Smooth muscle cell (in vitro differentiated cells): ENCODE results near the gene ZNF507. TPM values are rescaled to one million over a fixed set of nuclear protein-coding genes. Genes with fewer than 3 reads are reported as not detected.

Source experiments
- DNase-seq: peaks from one replicate; lab custom pipeline; 2025; ENCODE audit not compliant: unreplicated experiment; lab: John Stamatoyannopoulos, UW
- H2AFZ ChIP-seq: fragments of 200-600 bp; sonication (generic); 2 replicates; pipeline ENCODE4 v1.6.0; 2016; ENCODE audit warnings: antibody characterized with exemption, low read depth, mild to moderate bottlenecking
- H3F3A ChIP-seq: fragments of 200-600 bp; sonication (generic); 2 replicates; pipeline ENCODE4 v1.6.0; 2017; ENCODE audit warnings: antibody characterized with exemption, low read depth
- H3K27ac ChIP-seq: fragments of 200-600 bp; sonication (generic); 2 replicates; pipeline ENCODE4 v1.5.1; 2016; ENCODE audit warnings: low read depth, mild to moderate bottlenecking
- H3K27me3 ChIP-seq: fragments of 200-600 bp; sonication (generic); 2 replicates; pipeline ENCODE4 v1.6.1; 2016; ENCODE audit warnings: low read depth, mild to moderate bottlenecking
- H3K36me3 ChIP-seq: fragments of 200-600 bp; sonication (generic); 2 replicates; pipeline ENCODE4 v1.5.1; 2016; ENCODE audit warnings: low read depth
- H3K4me1 ChIP-seq: fragments of 200-600 bp; sonication (generic); 2 replicates; pipeline ENCODE4 v1.5.1; 2016; ENCODE audit warnings: low read depth
- H3K4me2 ChIP-seq: fragments of 200-600 bp; sonication (generic); 2 replicates; pipeline ENCODE4 v1.6.0; 2016; ENCODE audit warnings: mild to moderate bottlenecking
- H3K4me3 ChIP-seq: fragments of 200-600 bp; sonication (generic); 2 replicates; pipeline ENCODE4 v1.5.1; 2016; ENCODE audit warnings: mild to moderate bottlenecking
- H3K79me2 ChIP-seq: fragments of 200-600 bp; sonication (generic); 2 replicates; pipeline ENCODE4 v1.6.0; 2016; ENCODE audit warnings: low read depth, mild to moderate bottlenecking
- H3K9ac ChIP-seq: fragments of 200-600 bp; sonication (generic); 2 replicates; pipeline ENCODE4 v1.6.0; 2016; ENCODE audit warnings: low read depth
- H3K9me3 ChIP-seq: fragments of 200-600 bp; sonication (generic); replicated peaks from 2 replicates; pipeline ENCODE4 v1.5.1; 2016; ENCODE audit warnings: low read depth
- H4K20me1 ChIP-seq: fragments of 200-600 bp; sonication (generic); 2 replicates; pipeline ENCODE4 v1.6.0; 2016; ENCODE audit warnings: low read depth
- CTCF ChIP-seq: fragments of 200-600 bp; sonication (generic); IDR thresholded peaks from 2 replicates; pipeline ENCODE4 v1.5.1; 2017; ENCODE audit warnings: borderline replicate concordance, mild to moderate bottlenecking, antibody characterized with exemption; ENCODE audit not compliant: insufficient read depth, poor library complexity, severe bottlenecking
- WGBS: methylation state at CpG from one replicate; pipeline ENCODE4 v1.1.7; 2016; ENCODE audit warnings: low lambda C conversion rate; 5-methylcytosine and 5-hydroxymethylcytosine counted together
- polyA plus RNA-seq: library from polyadenylated mRNA; unstranded; fragments of >200 nt; fragmentation: Nextera tagmentation; extraction: Ambion mirVana; gene quantifications from 2 replicates; pipeline ENCODE4 v1.2.1, GENCODE V29; 2016
- total RNA-seq: library from RNA; depleted of rRNA; stranded (reverse); fragments of >200 nt; gene quantifications from 2 replicates; pipeline ENCODE4 v1.2.3, GENCODE V29; 2014

Gene ZNF507
- total and polyA plus RNA-seq, 2 experiments from 2014 or later: 4.4 to 8.0 TPM

- no peak for DNase-seq
- Histone ChIP-seq H3F3A (no peaks in the 10 kb centered on the region), H3K4me3 (no peak overlapping the region), H3K9ac (no peak overlapping the region), H4K20me1 (no peaks in the 10 kb centered on the region), H3K36me3 (no peaks in the 10 kb centered on the region), H3K4me2 (no peak overlapping the region), H3K4me1 (no peaks in the 10 kb centered on the region), H3K79me2 (no peaks in the 10 kb centered on the region), H3K9me3 (no peaks in the 10 kb centered on the region), H3K27me3 (no peaks in the 10 kb centered on the region), H3K27ac (no peak overlapping the region), H2AFZ (no peak overlapping the region)
- TF ChIP-seq CTCF: no peak
- 82% methylated on average over 1 of the region's 1 CpG for WGBS
Observed at GRCh38 chr19:32303193-32303592, 42.2 kb upstream of the ZNF507 start.

DNA sequence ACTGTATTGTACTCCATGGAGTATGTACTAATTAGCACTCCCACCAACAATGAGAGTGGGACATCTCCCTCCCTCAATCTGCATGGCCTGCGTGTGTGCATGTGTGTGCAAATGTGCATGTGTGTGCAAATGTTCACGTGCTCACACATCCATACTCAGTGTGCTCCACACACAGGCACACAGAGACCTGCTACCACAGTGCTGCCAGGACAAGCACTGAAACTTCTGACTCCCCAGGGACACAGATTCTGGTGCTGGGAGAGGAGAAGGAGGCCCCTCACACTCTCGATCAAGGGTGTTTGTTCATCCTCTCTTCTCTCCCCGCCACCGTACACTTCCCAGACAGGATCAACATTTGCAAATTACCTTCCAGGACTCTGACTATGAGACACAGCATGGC is 37.8 kb upstream of the ZNF507 start:
- Histone ChIP-seq H3K27me3 (peaks cover 6% of the 10 kb centered on the region), H3K4me3 (no peak overlapping the region), H3F3A (no peaks in the 10 kb centered on the region), H3K36me3 (no peaks in the 10 kb centered on the region), H3K27ac (no peak overlapping the region), H2AFZ (no peak overlapping the region), H3K79me2 (no peaks in the 10 kb centered on the region), H4K20me1 (no peaks in the 10 kb centered on the region), H3K9ac (no peak overlapping the region), H3K4me1 (no peaks in the 10 kb centered on the region), H3K9me3 (no peaks in the 10 kb centered on the region), H3K4me2 (no peak overlapping the region)
- whole genome bisulfite sequencing: 92% methylated on average over 5 of the region's 5 CpGs
- DNase-seq: no peak
- no peak for TF ChIP-seq CTCF

DNA sequence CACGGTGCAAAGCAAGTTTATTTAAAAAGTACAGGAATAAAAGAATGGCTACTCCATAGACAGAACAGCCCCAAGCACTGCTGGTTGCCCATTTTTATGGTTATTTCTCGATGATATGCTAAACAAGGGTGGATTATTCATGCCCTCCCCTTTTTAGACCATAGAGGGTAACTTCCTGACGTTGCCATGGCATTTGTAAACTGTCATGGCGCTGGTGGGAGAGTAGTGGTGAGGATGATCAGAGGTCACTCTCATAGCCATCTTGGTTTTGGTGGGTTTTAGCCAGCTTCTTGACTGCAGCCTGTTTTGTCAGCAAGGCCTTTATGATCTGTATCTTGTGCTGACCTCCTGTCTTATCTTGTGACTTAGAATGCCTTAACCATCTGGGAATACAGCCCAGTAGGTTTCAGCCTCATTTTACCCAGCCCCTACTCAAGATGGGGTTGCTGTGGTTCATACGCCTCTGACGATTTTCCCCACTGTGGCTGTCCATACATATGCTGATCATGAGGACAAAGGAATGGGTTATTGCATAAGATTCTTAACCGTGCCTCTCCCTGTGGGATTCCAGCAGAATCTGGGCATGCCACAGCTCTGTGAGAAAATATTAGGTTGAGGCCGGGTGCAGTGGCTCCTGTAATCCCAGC is 36.9 kb upstream of the ZNF507 start:
- Histone ChIP-seq H3K36me3 (no peaks in the 10 kb centered on the region), H3K4me3 (no peak overlapping the region), H3K27me3 (peaks cover 10% of the 10 kb centered on the region), H3K9me3 (no peaks in the 10 kb centered on the region), H3K4me1 (no peaks in the 10 kb centered on the region), H4K20me1 (no peaks in the 10 kb centered on the region), H2AFZ (no peak overlapping the region), H3K4me2 (no peak overlapping the region), H3F3A (no peaks in the 10 kb centered on the region), H3K27ac (no peak overlapping the region), H3K9ac (no peak overlapping the region), H3K79me2 (no peaks in the 10 kb centered on the region)
- TF ChIP-seq CTCF: no peak
- DNase-seq: no peak
- WGBS: 71% methylated on average over 8 of the region's 8 CpGs
